ENCODE measurements around the gene AKAP13.

- TF ChIP-seq CTCF (IDR thresholded peaks at IDR 0.05) (no peak), POLR2A (IDR thresholded peaks at IDR 0.05) (no peak)
Observed at GRCh38 chr15:85337425-85338074, 42.9 kb upstream of the AKAP13 start.

All from esophagus squamous epithelium (tissue), 4 donors.